ENCODE measurements around the gene HJV. TPM values are rescaled to one million over a fixed set of nuclear protein-coding genes. Genes with fewer than 3 reads are reported as not detected.
A peak's percentile ranks its signal among the peaks of the same experiment; 100 is the strongest.

The HJV gene
- total and polyA plus RNA-seq, 2 of the 13 experiments (the other 11 are each of a cell fraction or from before 2014, with no cell fraction given): 0.18 TPM; not detected in 1

DNA sequence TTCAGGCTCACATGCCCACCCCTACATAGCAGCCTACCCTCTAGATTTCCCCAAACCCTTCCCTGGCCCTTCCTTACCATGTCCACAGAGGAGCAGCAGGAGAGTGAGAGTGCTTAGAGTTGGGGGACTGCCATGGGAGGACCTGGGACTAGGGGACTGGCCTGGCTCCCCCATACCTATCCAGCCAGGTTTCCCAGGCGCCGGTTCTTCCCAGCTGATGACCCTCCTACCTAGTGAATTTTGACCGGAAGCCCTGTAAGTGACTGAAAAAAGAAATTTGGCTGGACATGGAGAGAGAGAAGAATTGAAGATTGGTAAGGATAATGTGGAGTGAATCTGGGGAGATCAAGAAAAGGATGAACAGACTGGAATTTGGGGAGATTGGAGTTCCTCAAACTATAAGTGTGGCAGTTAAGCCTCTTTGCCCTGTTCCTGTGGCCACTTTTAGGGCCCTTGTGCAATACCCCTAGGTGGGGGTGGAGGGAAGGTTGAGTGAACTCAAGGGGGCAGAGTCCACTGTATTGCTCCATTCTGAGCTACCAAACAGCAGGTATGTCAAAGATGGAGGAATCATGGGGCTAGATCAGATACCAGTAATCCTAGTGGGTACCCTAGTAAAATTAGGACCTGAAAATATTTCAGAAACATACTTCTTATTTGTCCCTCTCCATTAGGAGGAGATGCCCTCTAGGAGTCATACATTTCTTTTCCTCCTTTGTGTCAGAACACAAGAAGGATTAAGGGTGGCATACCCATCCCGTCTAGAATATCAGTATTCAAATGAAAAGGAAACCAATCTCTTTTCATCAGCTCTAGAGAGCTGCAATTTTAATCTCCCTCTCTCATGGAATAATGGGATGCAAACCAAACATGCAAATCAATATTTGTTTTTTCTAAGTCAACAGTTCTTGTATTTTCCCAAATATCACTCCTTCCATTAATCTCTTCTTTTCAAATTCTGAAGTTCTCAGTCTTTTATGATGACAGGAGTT is 1.2 kb downstream of the HJV start (continued):
- peak in 1 of 2 experiments; percentile 75; a peak in 1 of 4 replicates for TF ChIP-seq EP300 (IDR thresholded peaks at IDR 0.05; ENCODE audit: low read depth in 2 of 2, low read length in 2 of 2)
- TF ChIP-seq EP300 (CRISPR knock-in tag; IDR thresholded peaks at IDR 0.05; ENCODE audit: borderline replicate concordance): no peak
- no peak for TF ChIP-seq RFXAP (CRISPR knock-in tag; IDR thresholded peaks at IDR 0.05; ENCODE audit: borderline replicate concordance)
- TF ChIP-seq CEBPG (CRISPR knock-in tag; IDR thresholded peaks at IDR 0.05): peak; percentile 98
- TF ChIP-seq MBNL3 (CRISPR knock-in tag; conservative IDR thresholded peaks at IDR 0.05): no peak
- TF ChIP-seq ISX (CRISPR knock-in tag; conservative IDR thresholded peaks at IDR 0.05): no peak
- 0 out of 2 replicates have a peak, but pooled peaks have one; percentile 36 for TF ChIP-seq ZMYM2 (CRISPR knock-in tag; IDR thresholded peaks at IDR 0.05)
- TF ChIP-seq ZNF382 (CRISPR knock-in tag; IDR thresholded peaks at IDR 0.05; ENCODE audit: borderline replicate concordance): no peak
- TF ChIP-seq ZNF558 (CRISPR knock-in tag; IDR thresholded peaks at IDR 0.05; ENCODE audit: borderline replicate concordance): no peak
- TF ChIP-seq TCF7L2 (IDR thresholded peaks at IDR 0.05; ENCODE audit: low read depth, low read length): no peak
- TF ChIP-seq ZSCAN12 (CRISPR knock-in tag; IDR thresholded peaks at IDR 0.05): no peak
- peak; percentile 55; the same call in 1 of the 2 replicates for TF ChIP-seq HOXA5 (CRISPR knock-in tag; IDR thresholded peaks at IDR 0.05)
- peak; percentile 33; the same call in 1 of the 2 replicates for TF ChIP-seq NCOA2 (CRISPR knock-in tag; IDR thresholded peaks at IDR 0.05)
- no peak for TF ChIP-seq ISL2 (CRISPR knock-in tag; IDR thresholded peaks at IDR 0.05)
- TF ChIP-seq RCOR2 (CRISPR knock-in tag; IDR thresholded peaks at IDR 0.05): 0 out of 2 replicates have a peak, but pooled peaks have one; percentile 30
- TF ChIP-seq ZNF552 (CRISPR knock-in tag; IDR thresholded peaks at IDR 0.05; ENCODE audit: borderline replicate concordance): no peak
- TF ChIP-seq SPEN (CRISPR knock-in tag; IDR thresholded peaks at IDR 0.05; ENCODE audit: low read depth): peak; percentile 36; the same call in 1 of the 2 replicates
- TF ChIP-seq ZNF256 (CRISPR knock-in tag; conservative IDR thresholded peaks at IDR 0.05): no peak
- no peak for TF ChIP-seq ZNF713 (CRISPR knock-in tag; IDR thresholded peaks at IDR 0.05)
- peak; percentile 79 for TF ChIP-seq PAXIP1 (CRISPR knock-in tag; conservative IDR thresholded peaks at IDR 0.05)
- peak; percentile 44; the same call in 1 of the 2 replicates for TF ChIP-seq ETV5 (CRISPR knock-in tag; IDR thresholded peaks at IDR 0.05; ENCODE audit: borderline replicate concordance)
- 0 out of 2 replicates have a peak, but pooled peaks have one; percentile 32 for TF ChIP-seq ZNF205 (CRISPR knock-in tag; IDR thresholded peaks at IDR 0.05)
- TF ChIP-seq, protein P1, sequence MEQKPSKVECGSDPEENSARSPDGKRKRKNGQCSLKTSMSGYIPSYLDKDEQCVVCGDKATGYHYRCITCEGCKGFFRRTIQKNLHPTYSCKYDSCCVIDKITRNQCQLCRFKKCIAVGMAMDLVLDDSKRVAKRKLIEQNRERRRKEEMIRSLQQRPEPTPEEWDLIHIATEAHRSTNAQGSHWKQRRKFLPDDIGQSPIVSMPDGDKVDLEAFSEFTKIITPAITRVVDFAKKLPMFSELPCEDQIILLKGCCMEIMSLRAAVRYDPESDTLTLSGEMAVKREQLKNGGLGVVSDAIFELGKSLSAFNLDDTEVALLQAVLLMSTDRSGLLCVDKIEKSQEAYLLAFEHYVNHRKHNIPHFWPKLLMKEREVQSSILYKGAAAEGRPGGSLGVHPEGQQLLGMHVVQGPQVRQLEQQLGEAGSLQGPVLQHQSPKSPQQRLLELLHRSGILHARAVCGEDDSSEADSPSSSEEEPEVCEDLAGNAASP (CRISPR knock-in tag; IDR thresholded peaks at IDR 0.05; ENCODE audit: borderline replicate concordance): peak; percentile 39; the same call in 1 of the 2 replicates
- peak; percentile 60; the same call in 1 of the 2 replicates for TF ChIP-seq MAZ (IDR thresholded peaks at IDR 0.05; ENCODE audit: borderline replicate concordance, low read depth, low read length)
- peak; percentile 61; the same call in 1 of the 2 replicates for TF ChIP-seq MAZ (CRISPR knock-in tag; IDR thresholded peaks at IDR 0.05; ENCODE audit: low read depth)
- no peak for TF ChIP-seq MEIS1 (CRISPR knock-in tag; IDR thresholded peaks at IDR 0.05; ENCODE audit: borderline replicate concordance)
